GM12878 (cell line): ENCODE results near the gene UQCR11. TPM values are rescaled to one million over a fixed set of nuclear protein-coding genes. Genes with fewer than 3 reads are reported as not detected.

Source experiments
- ATAC-seq: fragments of 200-7000 bp; cut with Tn5 transposase; 3 replicates; pipeline ENCODE4 v1.9.1; 2020; ENCODE audit warnings: mild to moderate bottlenecking, moderate library complexity
- BruUV-seq: library from RNA; stranded (reverse); fragments of 400-500 nt; replicated peaks from 2 replicates; lab custom pipeline; 2021; lab: Mats Ljungman, UMichigan
- CTCF ChIA-PET: fragments of 300-600 bp; sonication (Branson Sonifier 250); formaldehyde crosslinking; extraction: SDS; loops from one replicate; lab custom pipeline; 2021; ENCODE audit warnings: inconsistent platforms; lab: Yijun Ruan, JAX
- POLR2A ChIA-PET: fragments of 350-600 bp; formaldehyde crosslinking; extraction: SDS; loops from one replicate; lab custom pipeline; 2021; ENCODE audit warnings: inconsistent platforms; lab: Charles Lee
- RAD21 ChIA-PET: fragments of 300-600 bp; sonication (Branson Sonifier 250); formaldehyde crosslinking; loops from one replicate; lab custom pipeline; 2023; ENCODE audit warnings: antibody characterized with exemption; ENCODE audit not compliant: unreplicated experiment; lab: Charles Lee
- SMC1A ChIA-PET: fragments of 300-600 bp; sonication (Branson Sonifier 250); formaldehyde crosslinking; loops from one replicate; lab custom pipeline; 2023; ENCODE audit not compliant: unreplicated experiment, uncharacterized antibody; lab: Charles Lee
- DNase-seq: peaks from one replicate; pipeline ENCODE4 v3.0.0-alpha.2; 2011; ENCODE audit warnings: low read depth, low spot score
- FAIRE-seq: peaks from 3 replicates; lab custom pipeline; 2011; peaks lifted over from hg19 to GRCh38; lab: Jason Lieb, UNC
- H2AFZ ChIP-seq: 2 replicates; pipeline ENCODE4 v1.6.0; 2011; ENCODE audit warnings: low read depth, low read length, control low read depth; ENCODE audit not compliant: control insufficient read depth
- H3K27ac ChIP-seq: 2 replicates; pipeline ENCODE4 v1.5.1; 2011; ENCODE audit warnings: control low read depth; ENCODE audit not compliant: control insufficient read depth, insufficient read depth
- H3K27me3 ChIP-seq, 2 experiments: replicated peaks in 1 of 2; 2 replicates each; pipeline versions ENCODE4 v1.6.0 to v1.6.1; 2011; ENCODE audit warnings: low read length in 1 of 2; ENCODE audit not compliant: control insufficient read depth in 2 of 2, insufficient read depth in 2 of 2
- H3K36me3 ChIP-seq, 2 experiments: 2 replicates each; pipeline ENCODE4 v1.5.1; 2011; ENCODE audit warnings: low read length in 1 of 2; ENCODE audit not compliant: control insufficient read depth in 2 of 2, insufficient read depth in 2 of 2
- H3K4me1 ChIP-seq: 2 replicates; pipeline ENCODE4 v1.6.1; 2011; ENCODE audit warnings: mild to moderate bottlenecking, low read length, moderate library complexity, mixed read lengths; ENCODE audit not compliant: control insufficient read depth, insufficient read depth
- H3K4me2 ChIP-seq: 2 replicates; pipeline ENCODE4 v1.6.0; 2011; ENCODE audit warnings: control low read depth; ENCODE audit not compliant: control insufficient read depth, insufficient read depth
- H3K4me3 ChIP-seq: fragments of 200-600 bp; sonication (generic); 2 replicates; pipeline ENCODE4 v1.5.1; 2016
- H3K79me2 ChIP-seq: 2 replicates; pipeline ENCODE4 v1.6.0; 2011; ENCODE audit warnings: low read length; ENCODE audit not compliant: control insufficient read depth, insufficient read depth
- H3K9ac ChIP-seq: 2 replicates; pipeline ENCODE4 v1.8.0; 2011; ENCODE audit warnings: low read length, control low read depth, mixed read lengths; ENCODE audit not compliant: control insufficient read depth, insufficient read depth
- H3K9me3 ChIP-seq: replicated peaks from 3 replicates; pipeline ENCODE4 v1.5.1; 2011; ENCODE audit warnings: mild to moderate bottlenecking, low read length; ENCODE audit not compliant: control insufficient read depth, insufficient read depth
- H4K20me1 ChIP-seq: 2 replicates; pipeline ENCODE4 v1.6.0; 2011; ENCODE audit not compliant: control insufficient read depth, insufficient read depth
- CBX3 ChIP-seq: fragments of 200-600 bp; sonication (generic); IDR thresholded peaks from 2 replicates; pipeline ENCODE4 v1.6.1; 2016; ENCODE audit warnings: low read depth, borderline replicate concordance
- E2F8 ChIP-seq: fragments of 450-650 bp; IDR thresholded peaks from 2 replicates; pipeline ENCODE4 v1.6.1; 2018; ENCODE audit warnings: mild to moderate bottlenecking, low read depth, moderate library complexity; ENCODE audit not compliant: partially characterized antibody
- GABPA ChIP-seq: IDR thresholded peaks from 2 replicates; pipeline ENCODE4 v1.6.1; 2014; ENCODE audit warnings: antibody characterized with exemption, low read depth, mild to moderate bottlenecking, inconsistent platforms
- HDAC6 ChIP-seq: fragments of 200-600 bp; sonication (generic); IDR thresholded peaks from one replicate; pipeline ENCODE4 v1.8.0; 2017; ENCODE audit warnings: antibody characterized with exemption; ENCODE audit not compliant: unreplicated experiment
- PBX3 ChIP-seq: IDR thresholded peaks from 2 replicates; pipeline ENCODE4 v1.6.1; 2011; ENCODE audit warnings: mild to moderate bottlenecking, low read depth, low read length, moderate library complexity; ENCODE audit not compliant: insufficient replicate concordance
- POU2F2 ChIP-seq: IDR thresholded peaks from 3 replicates; pipeline ENCODE4 v1.6.1; 2011; ENCODE audit warnings: low read depth, mild to moderate bottlenecking, low read length, borderline replicate concordance
- SIX5 ChIP-seq: IDR thresholded peaks from 2 replicates; pipeline ENCODE4 v1.6.1; 2011; ENCODE audit warnings: mild to moderate bottlenecking, low read depth, low read length, moderate library complexity; ENCODE audit not compliant: severe bottlenecking
- TARDBP ChIP-seq: IDR thresholded peaks from 2 replicates; pipeline ENCODE4 v1.6.1; 2016; ENCODE audit warnings: borderline replicate concordance
- TBL1XR1 ChIP-seq: IDR thresholded peaks from 2 replicates; pipeline ENCODE4 v1.6.1; 2012; ENCODE audit warnings: low read depth, low read length, improper control_type of control experiment
- ZBTB4 ChIP-seq: fragments of 450-650 bp; formaldehyde crosslinking; IDR thresholded peaks from 2 replicates; pipeline ENCODE4 v1.4.0; 2022; ENCODE audit warnings: mild to moderate bottlenecking, moderate library complexity
- ZZZ3 ChIP-seq: IDR thresholded peaks from 2 replicates; pipeline ENCODE4 v1.6.1; 2011; ENCODE audit warnings: low read depth; ENCODE audit not compliant: control insufficient read depth, insufficient read length
- WGBS: methylation state at CpG from one replicate; pipeline ENCODE4 v1.1.6; 2016; ENCODE audit warnings: low lambda C conversion rate; ENCODE audit not compliant: insufficient replicate concordance, insufficient coverage; ENCODE audit errors: missing lambda C conversion rate; 5-methylcytosine and 5-hydroxymethylcytosine counted together
- in situ Hi-C: fragments of 300-500 bp; cut with MboI; formaldehyde crosslinking; loops from 9 replicates; pipeline ENCODE4 v1.14.3; 2018; ENCODE audit warnings: mixed read lengths
- intact Hi-C: fragments of 100-400 bp; cut with micrococcal nuclease; formaldehyde crosslinking; loops from one replicate; pipeline ENCODE4 v1.14.2; 2022; ENCODE audit not compliant: unreplicated experiment
- polyA plus RNA-seq, 11 experiments: library from polyadenylated mRNA; depleted of rRNA in 4 of 11; unstranded in 6 of 11; stranded (reverse) in 5 of 11; fragments of >200 nt; fragmentation: Nextera tagmentation in 4 of 11; fragmentation: Illumina TruSeq in 1 of 11; extraction: Ambion mirVana in 4 of 11; extraction: Trizol in 1 of 11; gene quantifications; 1 replicate in 1 of 11; 2 replicates in 10 of 11; pipeline versions ENCODE4 v1.2.1 to v1.2.3, GENCODE V29; 2011 to 2016; ENCODE audit warnings: inconsistent platforms in 2 of 11, missing spikeins in 2 of 11, low read depth in 1 of 11
- total RNA-seq, 4 experiments: library from RNA; depleted of rRNA in 3 of 4; stranded (reverse); fragments of >200 nt in 3 of 4; fragmentation: Illumina TruSeq in 1 of 4; extraction: Trizol in 1 of 4; gene quantifications; 2 replicates each; pipeline versions ENCODE4 v1.2.1 to v1.2.3, GENCODE V29; 2013 to 2021

The UQCR11 gene
- total and polyA plus RNA-seq, 10 of the 15 experiments (the other 5 are each of a cell fraction or from before 2014, with no cell fraction given) = 28.6 to 586 (median 193) TPM

DNA sequence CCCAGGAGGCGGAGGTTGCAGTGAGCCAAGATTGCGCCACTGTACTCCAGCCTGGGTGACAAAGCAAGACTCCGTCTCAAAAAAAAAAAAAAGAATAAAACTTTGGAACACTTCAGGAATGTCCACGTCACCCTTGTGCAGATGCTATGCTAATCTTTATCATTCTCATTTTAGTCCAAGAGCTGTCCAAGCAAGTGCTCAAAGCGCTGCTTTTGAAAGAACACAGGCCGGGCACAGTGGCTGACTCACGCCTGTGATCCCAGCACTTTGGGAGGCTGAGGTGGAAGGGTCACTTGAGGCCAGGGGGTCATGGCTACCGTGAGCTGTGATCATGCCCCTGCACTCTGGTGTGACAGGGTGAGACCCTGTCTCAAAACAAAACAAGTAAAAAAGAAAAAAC lies 11.1 kb upstream of the UQCR11 start:
- ChIA-PET RAD21 (no interaction called here), CTCF (interaction anchor here (0.9 to 1.5 kb wide), 3 partner anchors 34 to 148 kb away, joined by 3 to 4 read pairs (median 4); no protein-coding TSS in a partner anchor), POLR2A (interaction anchor here (1.5 kb wide), 1 partner anchor 11 kb away, joined by 3 read pairs; no protein-coding TSS in a partner anchor), SMC1A (interaction anchor here (1.5 kb wide), 1 partner anchor 56 kb away, joined by 4 read pairs; no protein-coding TSS in a partner anchor)
- FAIRE-seq (no peak), ATAC-seq (no peak), DNase-seq (no peak)
- intact Hi-C loops = no loop called here
- H3K4me3 ChIP-seq = no peak overlapping the region
- H3K4me2 ChIP-seq = no peak overlapping the region
- H2AFZ ChIP-seq = no peak overlapping the region
- no peaks in the 10 kb centered on the region for H3K4me1 ChIP-seq
- H3K9ac ChIP-seq = no peak overlapping the region
- no peaks in the 10 kb centered on the region for H3K9me3 ChIP-seq
- no peaks in the 10 kb centered on the region for H3K79me2 ChIP-seq
- H3K27me3 ChIP-seq = no peaks in the 10 kb centered on the region
- no peak overlapping the region for H3K27ac ChIP-seq
- 99% methylated on average over 6 of the region's 8 CpGs for WGBS
- BruUV-seq = no TSS peak
- peaks cover 18 to 69% of the 10 kb centered on the region in 2 experiments for H3K36me3 ChIP-seq
- TF ChIP-seq PBX3 (no peak), TARDBP (no peak), POU2F2 (no peak), GABPA (no peak), CBX3 (no peak), HDAC6 (no peak), ZZZ3 (no peak), TBL1XR1 (no peak), ZBTB4 (CRISPR knock-in tag) (no peak), E2F8 (no peak), SIX5 (no peak)
- H4K20me1 ChIP-seq = no peaks in the 10 kb centered on the region
- in situ Hi-C loops = no loop called here
